Osteoblast (primary cell): ENCODE results near the gene RXYLT1. TPM values are rescaled to one million over a fixed set of nuclear protein-coding genes. Genes with fewer than 3 reads are reported as not detected.

Source experiments
- DNase-seq: peaks from one replicate; pipeline ENCODE4 v3.0.0; 2011; ENCODE audit warnings: low spot score, mixed read lengths; ENCODE audit not compliant: insufficient read length; ENCODE audit errors: missing footprints
- H2AFZ ChIP-seq: 2 replicates; pipeline ENCODE4 v1.6.0; 2011; ENCODE audit warnings: mild to moderate bottlenecking, low read length
- H3K27ac ChIP-seq: 2 replicates; pipeline ENCODE4 v1.5.1; 2011; ENCODE audit warnings: mild to moderate bottlenecking, low read depth, low read length, moderate library complexity
- H3K27me3 ChIP-seq: 2 replicates; pipeline ENCODE4 v1.6.0; 2012; ENCODE audit warnings: mild to moderate bottlenecking, control low read depth, inconsistent platforms, low read length, moderate library complexity; ENCODE audit not compliant: insufficient read depth
- H3K36me3 ChIP-seq: 2 replicates; pipeline ENCODE4 v1.5.1; 2011; ENCODE audit warnings: mild to moderate bottlenecking, low read length, control low read depth, moderate library complexity; ENCODE audit not compliant: insufficient read depth
- H3K4me1 ChIP-seq: 2 replicates; pipeline ENCODE4 v1.5.1; 2011; ENCODE audit warnings: mild to moderate bottlenecking, low read length, control low read depth, moderate library complexity; ENCODE audit not compliant: insufficient read depth
- H3K4me2 ChIP-seq: 2 replicates; pipeline ENCODE4 v1.6.0; 2011; ENCODE audit warnings: mild to moderate bottlenecking, low read length; ENCODE audit not compliant: insufficient read depth
- H3K4me3 ChIP-seq: fragments of 200-600 bp; sonication (generic); 3 replicates; pipeline ENCODE4 v1.5.1; 2012; ENCODE audit warnings: mild to moderate bottlenecking, low read length, inconsistent platforms; ENCODE audit not compliant: insufficient read depth
- H3K79me2 ChIP-seq: 2 replicates; pipeline ENCODE4 v1.6.0; 2012; ENCODE audit warnings: mild to moderate bottlenecking, low read length, control low read depth, inconsistent platforms; ENCODE audit not compliant: insufficient read depth
- H3K9me3 ChIP-seq: 2 replicates; pipeline ENCODE4 v1.5.1; 2011; ENCODE audit warnings: low read depth, low read length, control low read depth
- H4K20me1 ChIP-seq: 2 replicates; pipeline ENCODE4 v1.6.0; 2012; ENCODE audit warnings: mild to moderate bottlenecking, low read length, control low read depth; ENCODE audit not compliant: insufficient read depth
- CTCF ChIP-seq: IDR thresholded peaks from 2 replicates; pipeline ENCODE4 v1.5.1; 2011; ENCODE audit warnings: mild to moderate bottlenecking, low read depth, low read length, moderate library complexity; ENCODE audit errors: extremely low read depth
- total RNA-seq: library from RNA; depleted of rRNA; stranded (reverse); fragments of >200 nt; gene quantifications from 2 replicates; pipeline ENCODE4 v1.2.3, GENCODE V29; 2012

RXYLT1 gene
- total RNA-seq, 1 donor = 14.5 TPM

GRCh38 chr12:63764481-63764880, 15.2 kb upstream of the RXYLT1 start:
- no peak overlapping the region for H3K4me3 ChIP-seq
- no peak overlapping the region for H2AFZ ChIP-seq
- no peak overlapping the region for H3K27ac ChIP-seq
- no peak overlapping the region for H3K4me2 ChIP-seq
- H3K36me3 ChIP-seq = no peaks in the 10 kb centered on the region
- no peak for DNase-seq
- no peaks in the 10 kb centered on the region for H4K20me1 ChIP-seq
- H3K9me3 ChIP-seq = no peaks in the 10 kb centered on the region
- peaks cover 20% of the 10 kb centered on the region for H3K27me3 ChIP-seq
- TF ChIP-seq CTCF = no peak
- H3K4me1 ChIP-seq = no peaks in the 10 kb centered on the region
- H3K79me2 ChIP-seq = no peaks in the 10 kb centered on the region

DNA sequence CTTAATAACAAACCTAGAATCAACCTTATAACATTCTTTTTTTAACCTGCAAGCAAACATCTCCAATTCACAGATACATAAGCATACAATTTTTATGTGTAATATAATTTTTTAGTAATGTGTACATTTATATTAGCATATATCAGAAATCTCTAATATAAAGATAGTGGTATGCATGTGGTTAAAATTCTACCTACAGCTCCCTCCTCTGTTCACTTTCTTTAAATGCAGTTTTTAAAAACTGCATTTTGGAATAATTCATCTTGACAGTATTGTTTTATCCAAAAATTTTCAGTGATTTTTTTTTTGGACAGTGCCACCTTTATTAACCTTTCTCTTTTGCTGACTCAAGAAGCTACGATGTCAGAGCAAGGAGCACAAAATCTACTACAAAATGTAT, 13.2 kb upstream of the RXYLT1 start:
- Histone ChIP-seq H3K79me2 (no peaks in the 10 kb centered on the region), H3K27me3 (peaks cover 9% of the 10 kb centered on the region), H2AFZ (no peak overlapping the region), H3K36me3 (no peaks in the 10 kb centered on the region), H3K27ac (no peak overlapping the region), H4K20me1 (no peaks in the 10 kb centered on the region), H3K4me2 (no peak overlapping the region), H3K9me3 (peaks cover 2% of the 10 kb centered on the region), H3K4me3 (no peak overlapping the region), H3K4me1 (no peaks in the 10 kb centered on the region)
- TF ChIP-seq CTCF = peak; percentile 43
- no peak for DNase-seq

DNA sequence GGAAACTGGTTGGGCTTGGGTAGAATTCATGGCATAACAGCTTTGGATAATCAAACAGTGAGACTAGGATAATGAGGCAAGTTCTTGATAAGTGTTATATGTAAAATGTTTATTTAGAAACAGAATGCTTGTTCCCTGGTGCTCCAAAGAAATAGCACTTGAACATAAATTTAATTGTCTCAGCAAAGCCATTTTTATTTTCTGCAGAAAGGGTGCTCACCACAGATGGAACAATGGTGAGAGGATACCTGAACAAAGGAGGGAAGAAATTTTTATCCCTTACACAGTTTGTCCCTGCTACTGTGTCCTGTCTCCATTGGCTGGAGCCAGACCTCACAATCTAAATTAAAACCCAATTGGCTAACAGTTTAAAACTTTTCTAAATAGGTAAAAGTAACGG, 9.3 kb upstream of the RXYLT1 start:
- Histone ChIP-seq H4K20me1 (no peaks in the 10 kb centered on the region), H2AFZ (no peak overlapping the region), H3K27ac (no peak overlapping the region), H3K79me2 (no peaks in the 10 kb centered on the region), H3K9me3 (peaks cover 2% of the 10 kb centered on the region), H3K4me3 (no peak overlapping the region), H3K4me2 (no peak overlapping the region), H3K36me3 (no peaks in the 10 kb centered on the region), H3K4me1 (no peaks in the 10 kb centered on the region), H3K27me3 (peaks cover 5% of the 10 kb centered on the region)
- DNase-seq = no peak
- TF ChIP-seq CTCF = no peak

DNA sequence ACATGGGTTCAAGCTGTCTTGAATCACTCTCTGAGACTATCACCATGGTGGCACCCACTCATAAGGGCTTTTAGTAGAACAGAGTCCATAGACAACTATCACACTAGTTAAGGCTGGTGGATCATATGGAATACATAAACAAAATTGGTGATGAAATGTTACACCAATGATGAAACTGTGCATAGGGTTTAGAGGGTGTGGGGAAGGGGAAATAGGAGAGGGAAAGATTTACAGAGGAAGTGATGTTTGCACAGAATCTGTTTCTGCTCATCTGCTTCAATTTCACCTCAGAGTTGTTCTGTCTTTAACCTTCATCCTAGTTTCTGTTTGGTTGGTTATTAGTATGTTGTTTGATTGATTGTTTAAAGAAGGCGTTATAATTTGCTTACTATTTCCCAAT, 2.4 kb upstream of the RXYLT1 start:
- DNase-seq = no peak

More for the DNA sequence above, 2.4 kb upstream of the RXYLT1 start:
- no peak overlapping the region for H3K27ac ChIP-seq
- H3K4me3 ChIP-seq = no peak overlapping the region
- no peak overlapping the region for H2AFZ ChIP-seq
- no peak overlapping the region for H3K4me2 ChIP-seq
- no peaks in the 10 kb centered on the region for H4K20me1 ChIP-seq
- H3K4me1 ChIP-seq = peaks cover 10% of the 10 kb centered on the region
- H3K9me3 ChIP-seq = no peaks in the 10 kb centered on the region
- TF ChIP-seq CTCF = no peak
- peaks cover 13% of the 10 kb centered on the region for H3K27me3 ChIP-seq
- H3K79me2 ChIP-seq = peaks cover 4% of the 10 kb centered on the region
- H3K36me3 ChIP-seq = peaks cover 4% of the 10 kb centered on the region
